ENCODE results near the gene NLK.
"Not testable (repeated sequence)": the region's sequence is repeated elsewhere in the genome, so short reads cannot be mapped to it uniquely, and the experiment has no call there.

NLK gene

DNA sequence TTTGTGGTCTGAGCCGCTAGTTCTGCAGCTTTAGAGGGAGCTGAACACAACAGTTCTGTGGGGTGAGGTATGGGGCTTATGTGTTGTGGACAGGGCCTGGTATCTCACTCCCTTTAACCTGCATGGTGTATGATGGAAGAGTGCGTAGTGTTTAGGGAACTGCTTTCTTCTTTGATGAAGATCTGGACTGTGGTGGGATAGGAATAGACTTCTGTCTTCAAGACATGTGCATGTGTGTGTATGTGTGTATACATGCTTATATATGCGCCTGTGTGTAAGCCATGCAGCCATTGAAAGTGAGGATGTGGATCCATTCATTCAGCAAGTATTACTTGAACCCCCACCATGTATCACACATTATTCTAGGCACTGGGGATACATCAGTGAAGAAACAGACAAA, 161.8 kb downstream of the NLK start:
- no peak for DNase-seq

DNA sequence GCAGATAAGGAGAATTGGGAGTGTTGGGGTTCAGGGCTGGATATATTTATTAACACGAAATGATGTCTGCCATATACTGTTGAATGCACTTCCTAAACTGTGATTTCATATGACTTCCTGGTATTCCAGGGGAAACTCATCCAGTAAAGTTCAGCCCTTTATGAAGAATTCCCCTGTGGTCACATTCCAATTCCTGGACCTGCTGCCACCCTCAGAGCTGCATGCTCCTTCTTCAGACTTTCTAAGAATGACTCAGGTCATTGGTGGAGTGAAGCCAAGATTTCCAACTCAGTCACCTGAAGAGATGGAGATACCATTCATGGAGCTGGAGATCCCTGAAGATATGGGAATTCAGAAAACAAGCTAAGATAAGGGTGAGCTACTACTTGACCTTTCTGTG, 162.3 kb downstream of the NLK start:
- no peak for DNase-seq

DNA sequence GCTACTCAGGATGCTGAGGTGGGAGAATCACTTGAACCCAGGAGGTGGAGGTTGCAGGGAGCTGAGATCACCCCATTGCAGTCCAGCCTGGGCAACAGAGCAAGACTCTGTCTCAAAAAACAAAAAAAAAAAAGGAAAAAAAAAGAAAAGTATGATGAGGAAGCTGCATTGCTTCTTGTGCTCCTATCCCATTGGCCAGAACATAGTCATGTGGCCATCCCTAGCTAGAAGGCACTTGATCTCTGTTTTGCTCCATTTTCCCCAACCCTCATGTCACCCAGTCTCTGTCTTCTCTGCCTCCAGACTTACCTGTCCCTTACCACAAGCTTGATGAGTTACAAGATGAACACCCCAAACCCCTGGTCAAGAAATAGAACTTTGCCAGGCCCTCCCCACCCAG, 163.8 kb downstream of the NLK start:
- no peak for DNase-seq

DNA sequence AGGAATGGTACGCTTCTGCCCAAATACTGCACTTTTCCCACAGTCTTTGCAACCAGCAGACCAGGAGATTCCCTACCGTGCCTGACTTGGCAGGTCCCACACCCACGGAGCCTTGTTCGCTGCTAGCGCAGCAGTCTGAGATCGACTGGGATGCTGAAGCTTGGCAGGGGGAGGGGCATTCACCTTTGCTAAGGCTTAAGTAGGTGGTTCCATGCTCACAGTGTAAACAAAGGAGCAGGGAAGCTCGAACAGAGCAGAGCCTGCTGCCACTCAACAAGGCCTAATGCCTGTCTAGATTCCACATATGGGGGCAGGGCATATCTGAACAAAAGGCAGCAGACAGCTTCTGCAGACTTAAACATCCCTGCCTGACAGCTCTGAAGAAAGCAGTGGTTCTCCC, 169.3 kb downstream of the NLK start:
- no peak for DNase-seq

DNA sequence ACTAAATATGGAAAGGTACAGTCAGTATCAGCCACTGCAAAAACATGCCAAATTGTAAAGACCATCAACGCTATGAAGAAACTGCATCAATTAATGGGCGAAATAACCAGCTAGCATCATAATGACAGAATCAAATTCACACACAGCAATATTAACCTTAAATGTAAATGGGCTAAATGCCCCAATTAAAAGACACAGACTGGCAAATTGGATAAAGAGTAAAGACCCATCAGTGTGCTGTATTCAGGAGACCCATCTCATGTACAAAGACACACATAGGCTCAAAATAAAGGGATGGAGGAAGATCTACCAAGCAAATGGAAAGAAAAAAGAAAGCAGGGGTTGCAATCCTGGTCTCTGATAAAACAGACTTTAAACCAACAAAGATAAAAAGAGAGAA, 171.1 kb downstream of the NLK start:
- DNase-seq: not testable (repeated sequence)

DNA sequence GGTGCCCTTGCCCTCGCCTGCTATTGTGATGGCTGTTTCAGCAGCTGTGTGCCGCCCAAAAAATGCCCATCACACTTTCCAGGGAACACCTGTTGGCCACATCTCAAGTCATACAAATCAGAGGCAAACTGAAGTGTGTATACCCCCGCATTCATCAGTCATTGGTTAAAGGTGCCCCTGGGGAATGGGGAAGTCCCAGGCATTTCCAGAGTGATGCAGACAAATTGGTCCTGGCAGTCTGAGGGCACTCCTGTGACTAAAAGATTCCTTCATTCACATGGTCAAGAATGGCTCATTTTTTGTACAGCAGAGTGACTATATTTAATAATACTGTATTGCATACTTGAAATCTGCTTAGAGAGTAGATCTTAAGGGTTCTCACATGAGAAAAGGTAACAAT, 173.6 kb downstream of the NLK start:
- no peak for DNase-seq

DNA sequence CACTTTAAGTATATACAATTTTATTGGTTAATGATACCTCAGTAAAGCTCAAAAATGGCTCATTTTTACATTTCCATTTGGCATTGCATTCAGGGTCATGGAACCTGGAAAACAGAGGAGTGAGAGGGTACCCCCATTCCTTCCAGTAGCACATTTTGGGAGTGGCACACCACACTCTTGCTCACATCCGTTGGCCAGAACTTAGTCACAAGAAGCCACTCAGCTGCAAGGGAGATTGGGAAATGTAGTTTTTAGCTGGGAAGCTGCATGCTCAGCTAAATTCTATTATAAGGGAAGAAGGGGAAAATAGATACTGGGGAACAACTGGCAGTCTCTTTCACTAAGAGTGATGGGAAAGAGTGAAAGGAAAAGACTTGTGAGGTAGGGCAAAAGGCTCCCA, 174.1 kb downstream of the NLK start:
- no peak for DNase-seq

DNA sequence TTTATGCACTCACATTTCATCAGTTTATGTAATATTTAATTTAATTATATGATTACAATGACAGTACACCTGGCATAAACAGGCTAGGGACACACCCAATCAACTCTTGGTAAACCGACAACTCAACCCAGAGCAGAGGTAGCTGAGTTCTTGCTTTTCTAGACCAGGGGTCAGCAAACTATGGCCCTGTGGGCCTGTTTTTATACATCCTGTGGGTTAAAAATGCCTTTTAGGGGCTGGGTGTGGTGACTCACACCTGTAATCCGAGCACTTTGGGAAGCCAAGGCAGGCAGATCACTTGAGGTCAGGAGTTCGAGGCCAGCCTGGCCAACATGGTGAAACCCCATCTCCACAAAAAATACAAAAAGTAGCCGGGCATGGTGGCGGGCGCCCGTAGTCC, 177.3 kb downstream of the NLK start:
- no peak for DNase-seq

DNA sequence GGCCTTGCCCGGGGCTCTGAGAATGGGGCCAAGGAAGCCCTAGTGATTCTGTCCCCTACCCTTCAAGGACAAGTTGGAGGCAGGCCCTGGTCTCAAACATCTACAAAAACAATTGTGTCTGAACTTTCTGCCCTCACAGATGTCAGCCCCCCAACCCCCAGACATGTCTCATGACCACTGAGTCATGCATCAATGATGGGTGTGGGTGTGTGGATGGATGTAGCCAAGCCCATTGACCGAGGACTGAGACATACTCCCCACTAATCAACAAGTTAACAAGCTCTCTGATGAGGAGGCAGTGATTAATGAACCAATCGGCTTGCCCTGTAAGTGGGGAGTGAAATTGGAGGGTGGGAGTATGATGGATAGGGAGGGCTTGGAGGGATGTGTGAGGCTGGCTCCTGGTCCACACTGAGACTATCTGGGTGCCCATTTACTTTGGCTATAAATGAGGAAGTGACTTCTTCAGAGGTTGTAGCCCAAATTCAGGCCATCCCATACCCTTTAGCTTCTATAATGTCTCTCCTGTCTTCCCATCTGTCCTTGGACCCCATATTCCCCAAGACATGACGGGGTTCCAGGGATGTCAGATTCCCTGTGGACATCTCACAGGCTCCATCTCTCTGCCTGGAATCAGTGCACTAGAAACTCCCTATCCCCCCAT, 179.4 kb downstream of the NLK start:
- DNase-seq: no peak

DNA sequence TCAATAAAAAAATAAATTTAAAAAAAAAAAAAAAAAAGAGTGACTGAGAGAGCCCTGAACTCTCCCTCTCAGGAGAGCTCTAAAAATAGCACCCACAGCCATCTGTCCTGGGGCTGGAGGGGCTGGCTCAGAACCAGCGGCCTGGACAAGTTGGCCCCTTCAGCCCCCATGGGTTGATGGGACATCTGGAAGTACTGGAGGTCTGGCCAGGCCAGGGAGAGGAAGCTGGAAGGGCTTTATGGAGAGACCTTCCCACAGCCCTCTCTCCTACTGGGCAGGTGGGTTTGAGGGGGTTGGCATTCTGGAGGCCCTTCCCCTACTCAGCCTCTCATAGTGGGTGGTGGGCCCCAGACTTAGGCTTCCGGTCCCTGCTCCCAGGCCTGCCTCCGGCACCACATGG, 182.8 kb downstream of the NLK start:
- DNase-seq: no peak

DNA sequence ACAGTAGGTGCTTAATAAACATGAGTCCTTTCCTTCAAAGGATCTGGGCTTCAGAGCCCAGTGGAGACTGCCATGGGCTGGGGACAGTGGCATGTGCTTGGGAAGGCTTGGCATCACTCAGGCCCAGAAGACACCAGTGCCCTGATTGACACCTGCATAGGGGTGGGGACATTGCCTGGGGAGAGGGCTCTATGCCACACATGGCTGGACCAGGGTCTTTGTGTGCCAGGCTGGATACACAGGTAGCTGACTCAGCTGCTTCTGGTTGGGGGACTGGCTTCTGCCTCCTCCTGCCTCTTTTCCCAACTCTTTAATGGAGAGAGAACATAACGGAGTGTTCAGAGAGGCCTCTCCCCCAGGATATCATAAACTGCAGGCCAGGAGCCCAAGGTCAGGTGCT, 183.4 kb downstream of the NLK start:
- no peak for DNase-seq

DNA sequence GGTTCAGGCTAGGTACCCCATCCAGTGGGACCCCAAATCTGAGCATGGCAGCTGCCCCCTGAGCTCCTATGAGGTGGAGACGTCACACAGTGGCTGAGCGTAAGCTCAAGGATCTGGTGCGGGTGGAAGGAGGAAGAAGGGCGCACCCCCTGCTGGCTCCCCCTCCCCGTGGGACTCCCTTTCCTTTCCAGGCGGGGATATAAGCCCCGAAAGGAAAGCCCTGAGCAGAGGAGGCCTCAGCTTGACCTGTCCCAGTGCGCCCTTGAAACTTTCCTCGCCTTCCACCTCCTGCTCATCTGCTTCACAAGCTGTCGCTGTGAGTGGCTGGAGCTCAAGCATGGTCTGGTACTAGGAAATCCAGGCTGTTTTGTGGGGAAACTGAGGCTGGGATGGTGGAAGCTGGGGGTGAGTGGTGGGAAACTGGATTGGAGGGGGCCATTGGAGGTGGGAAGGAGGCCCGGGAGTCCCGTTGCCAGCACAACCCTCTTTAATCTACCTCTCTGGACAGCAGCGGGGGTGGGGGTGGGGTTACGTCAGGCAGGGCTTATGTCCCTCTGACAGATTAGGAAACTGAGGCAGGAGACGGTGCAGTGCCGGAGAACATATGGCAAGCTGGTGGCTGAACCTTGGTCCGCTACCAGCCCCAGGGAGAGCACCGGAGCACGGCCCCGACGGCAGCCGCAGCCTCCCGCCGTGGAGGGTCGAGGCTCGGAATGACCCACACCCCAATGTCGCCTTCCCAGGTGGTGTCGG, 184.3 kb downstream of the NLK start:
- DNase-seq: no peak

DNA sequence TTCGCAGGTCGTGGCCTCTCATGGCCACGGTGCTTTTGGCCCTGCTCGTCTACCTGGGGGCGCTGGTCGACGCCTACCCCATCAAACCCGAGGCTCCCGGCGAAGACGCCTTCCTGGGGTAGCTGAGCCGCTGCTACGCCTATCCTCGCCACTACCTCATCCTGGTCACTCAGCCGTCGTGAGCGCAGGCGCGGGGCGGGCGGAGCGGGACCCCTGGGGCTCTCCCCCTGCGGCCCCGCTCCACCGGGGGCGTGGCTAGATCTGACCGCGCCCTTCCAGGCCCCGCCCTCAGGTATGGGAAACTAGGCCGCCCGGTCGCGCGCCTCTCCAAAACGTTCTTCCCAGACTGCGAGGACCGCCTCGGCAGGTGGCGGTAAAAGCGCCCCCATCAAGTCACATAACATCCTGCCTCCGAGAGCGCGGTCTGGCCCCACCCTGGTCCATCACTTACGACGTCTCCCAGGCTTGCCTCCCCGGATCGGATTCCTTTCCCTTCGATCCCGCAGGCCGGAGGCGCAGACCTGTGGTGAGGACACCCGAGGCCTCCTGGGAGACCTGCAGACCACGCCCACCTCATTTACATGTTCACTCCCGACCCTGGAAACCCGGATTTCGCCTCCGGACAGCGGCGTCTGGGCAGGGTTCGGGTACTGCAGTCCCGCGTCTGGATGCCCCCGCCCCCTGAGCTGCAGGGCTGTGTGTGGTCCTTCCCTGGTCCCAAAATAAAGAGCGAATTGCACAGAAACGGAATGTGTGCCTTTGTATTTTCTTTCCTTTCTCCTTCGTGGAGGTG, 185.0 kb downstream of the NLK start:
- peak; percentile 61 for DNase-seq

DNA sequence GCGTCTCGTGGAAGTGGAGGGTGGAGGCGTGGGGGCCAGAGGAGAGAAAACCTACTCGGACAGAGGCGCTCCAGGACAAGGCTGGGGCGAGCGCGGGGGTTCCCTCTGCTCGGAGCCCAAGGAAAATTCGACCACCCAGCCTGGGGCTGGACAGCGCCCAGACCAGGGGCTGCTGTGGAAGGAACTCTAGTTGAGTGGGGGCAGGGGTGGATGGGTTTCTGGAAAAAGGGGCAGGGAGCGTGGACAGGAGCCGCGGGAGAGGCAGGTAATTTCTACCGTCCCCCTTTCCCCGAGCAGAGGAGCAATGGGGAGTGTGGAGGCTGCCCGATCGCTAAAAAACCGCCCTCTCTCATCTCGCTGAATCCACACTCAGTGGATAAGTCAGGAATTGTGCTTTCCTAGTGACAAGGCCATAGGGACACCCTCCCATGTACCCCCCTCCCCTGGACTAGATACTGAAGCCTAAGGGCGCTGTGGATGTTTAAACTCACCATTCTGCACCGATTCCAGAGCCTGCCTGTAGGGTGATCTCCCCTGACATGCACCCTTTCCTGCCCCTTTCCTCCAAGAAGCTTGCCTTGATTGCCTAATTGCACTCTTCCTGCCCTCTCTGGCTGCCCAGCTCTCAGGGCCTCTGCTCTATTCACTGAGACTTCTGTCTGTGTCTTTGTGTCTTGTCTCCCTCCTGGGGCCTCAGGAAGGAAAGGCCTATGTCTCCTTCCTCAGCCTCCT, 185.8 kb downstream of the NLK start:
- no peak for DNase-seq

DNA sequence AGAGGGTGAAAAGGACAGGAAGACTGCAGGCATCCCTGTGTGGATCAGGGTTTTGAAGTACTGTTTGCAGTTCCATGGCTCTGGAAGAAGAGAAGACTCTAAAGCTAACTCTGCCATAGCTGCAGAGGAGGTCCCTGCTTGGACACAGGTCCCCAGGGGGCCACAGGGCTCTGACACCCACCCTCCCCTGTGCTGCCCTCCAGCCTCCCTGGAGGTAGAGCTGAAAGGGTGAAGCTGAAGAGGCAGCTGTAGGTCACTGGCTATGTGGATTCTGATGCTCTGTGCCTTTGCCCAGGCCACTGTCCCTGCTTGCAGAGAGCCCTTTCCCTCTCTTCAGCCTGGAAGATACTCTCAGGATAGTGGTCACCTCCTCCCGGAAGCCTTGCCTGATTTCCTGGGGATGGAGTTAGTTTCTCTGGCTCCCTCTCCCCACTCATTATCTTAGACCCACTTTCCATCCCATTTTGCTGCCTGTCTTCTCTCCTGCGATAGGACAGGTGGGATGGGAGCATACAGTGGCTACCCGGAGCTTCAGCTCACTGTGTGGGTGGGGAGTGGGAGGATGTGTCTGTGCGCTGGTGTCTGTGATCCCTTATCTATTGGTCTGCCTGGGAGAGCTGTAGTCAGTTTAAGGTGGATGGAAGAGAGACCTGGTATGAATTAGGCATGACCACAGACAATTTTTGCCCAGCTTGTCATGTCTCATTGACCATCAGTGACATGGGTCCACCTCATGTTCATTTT, 186.7 kb downstream of the NLK start:
- no peak for DNase-seq

DNA sequence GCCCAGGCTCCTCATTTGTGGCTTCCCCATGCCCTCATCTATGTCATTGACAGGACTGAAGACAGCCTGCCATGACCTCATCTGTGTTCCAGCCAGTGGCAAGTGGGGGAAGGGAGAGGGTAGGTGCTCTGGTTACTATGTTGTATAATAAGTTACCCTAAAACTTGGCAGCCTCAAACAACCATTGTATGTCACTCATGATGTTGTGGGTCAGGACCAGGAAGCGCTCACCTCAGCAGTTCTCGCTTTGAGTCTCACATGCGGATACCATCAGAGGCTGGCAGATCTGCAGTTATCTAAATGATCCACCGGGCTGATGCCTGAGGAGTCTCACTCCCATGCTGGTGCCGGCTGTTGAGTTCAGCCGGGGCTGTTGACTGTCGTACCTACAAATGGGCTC, 187.5 kb downstream of the NLK start:
- no peak for DNase-seq

DNA sequence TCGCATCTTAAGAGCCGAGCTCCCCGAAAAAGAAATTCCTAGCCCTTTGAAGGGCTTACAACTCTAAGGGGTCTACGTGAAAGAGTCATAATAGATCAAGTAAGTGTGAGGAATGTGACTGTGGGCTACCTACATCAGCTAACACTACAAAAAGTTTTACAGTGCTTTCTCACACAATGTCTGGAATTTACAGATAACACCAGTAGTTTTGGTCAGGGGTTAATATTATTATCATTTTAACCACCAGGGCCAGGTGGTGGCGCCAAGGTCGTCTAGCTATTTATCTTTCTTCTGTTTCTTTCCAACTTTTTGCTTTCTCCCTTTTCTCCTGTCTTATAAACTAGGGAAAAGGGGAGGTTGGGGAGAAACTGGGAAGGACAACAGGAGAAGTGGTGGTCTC, 188.1 kb downstream of the NLK start:
- not testable (repeated sequence) for DNase-seq

DNA sequence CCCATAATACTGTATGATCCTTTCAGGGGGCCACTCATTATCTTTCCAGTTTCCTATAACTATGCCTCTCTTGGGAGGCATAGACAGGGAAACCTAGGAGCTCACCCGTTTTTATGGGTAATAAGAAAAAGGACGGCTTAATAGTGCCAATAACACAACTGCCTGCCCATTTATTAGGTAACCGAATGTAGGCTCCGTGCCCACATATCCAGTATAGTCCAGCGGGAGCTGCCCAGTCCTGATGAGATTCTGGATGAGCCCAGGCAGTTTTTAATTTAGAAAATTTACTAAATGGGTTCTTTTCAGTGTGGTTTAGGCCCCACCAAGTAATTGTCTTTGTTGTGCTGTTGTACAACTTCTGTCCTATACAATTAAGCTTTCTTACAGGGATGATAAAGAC, 189.1 kb downstream of the NLK start:
- DNase-seq: not testable (repeated sequence)

DNA sequence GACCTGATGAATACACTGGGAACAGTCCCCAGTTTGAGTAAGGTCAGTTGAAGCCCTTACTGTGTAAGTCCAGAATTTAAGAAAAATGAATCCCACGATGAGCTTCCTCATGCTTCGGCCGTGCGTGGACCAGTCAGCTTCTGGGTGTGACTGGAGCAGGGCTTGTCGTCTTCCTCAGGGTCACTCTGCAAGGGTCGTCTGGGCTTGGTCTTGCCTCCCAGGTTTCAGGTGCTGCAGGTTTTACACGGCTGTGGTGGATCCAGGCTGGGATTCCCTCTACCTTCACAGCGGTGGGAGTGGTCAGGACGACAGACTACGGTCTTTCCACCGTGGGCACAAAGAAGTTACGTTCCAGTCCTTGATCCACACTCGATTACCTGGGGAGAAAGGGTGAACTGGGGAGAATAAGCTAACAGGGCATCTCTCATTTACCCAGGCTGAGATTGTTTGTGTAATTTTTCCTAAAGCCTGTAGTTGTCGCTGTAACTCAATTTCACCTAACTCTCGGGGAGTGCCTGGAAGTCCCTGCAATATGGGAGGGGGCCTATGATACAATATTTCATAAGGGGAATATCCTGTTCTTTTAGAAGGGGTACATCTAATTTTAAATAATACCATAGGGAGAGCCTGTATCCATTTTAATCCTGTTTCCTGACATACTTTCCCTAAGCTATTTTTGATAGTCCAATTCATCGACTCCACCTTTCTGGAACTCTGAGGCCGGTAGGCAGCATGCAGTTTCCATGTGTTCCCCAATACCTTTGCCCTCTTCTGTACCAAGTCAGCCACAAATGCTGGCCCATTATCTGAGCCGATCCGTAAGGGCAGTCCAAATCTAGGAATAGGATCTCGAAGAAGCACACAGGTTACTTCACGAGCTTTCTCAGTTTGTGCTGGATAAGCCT, 190.7 kb downstream of the NLK start:
- not testable (repeated sequence) for DNase-seq

DNA sequence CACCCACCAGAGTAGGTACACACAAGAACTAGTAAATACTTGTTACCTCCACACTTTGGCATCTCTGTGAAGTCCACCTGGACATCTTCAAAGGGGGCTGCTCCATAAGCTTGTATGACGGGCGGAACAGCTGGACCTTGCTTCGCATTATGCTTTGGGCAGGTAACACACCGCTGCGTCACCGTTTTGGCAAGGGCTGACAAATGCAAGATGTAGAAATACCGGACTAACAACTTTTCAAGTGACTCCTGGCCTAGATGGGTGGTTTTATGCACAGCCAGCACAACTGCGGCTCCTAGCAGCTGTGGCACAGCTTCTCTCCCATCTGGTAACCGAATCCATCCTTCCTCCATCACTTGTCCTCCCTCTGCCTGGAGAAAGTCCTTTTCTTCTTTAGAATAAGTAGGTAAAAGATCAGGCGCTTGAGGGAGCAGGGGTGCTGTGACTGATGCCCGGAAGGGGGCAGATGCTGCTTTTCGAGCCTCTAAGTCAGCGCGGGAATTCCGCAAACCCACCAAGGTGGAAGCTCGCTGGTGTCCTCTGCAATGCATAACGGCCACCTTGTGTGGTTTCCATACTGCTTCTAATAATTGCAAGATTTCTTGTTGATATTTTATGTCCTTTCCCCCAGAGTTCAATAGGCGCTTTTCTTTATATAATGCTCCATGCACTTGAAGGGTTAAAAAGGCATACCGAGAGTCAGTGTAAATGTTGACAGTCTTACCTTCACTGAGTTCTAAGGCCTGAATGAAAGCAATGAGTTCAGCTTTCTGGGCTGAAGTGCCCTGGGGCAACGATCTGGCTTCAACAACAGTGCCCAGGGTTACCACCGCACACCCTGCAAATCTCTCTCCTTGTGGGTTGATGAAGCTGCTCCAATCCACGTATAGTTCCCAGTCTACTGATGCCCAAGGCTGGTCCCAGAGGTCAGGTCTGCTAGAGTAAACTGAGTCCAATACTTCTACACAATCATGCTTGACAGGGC, 191.7 kb downstream of the NLK start:
- DNase-seq: peak; percentile 54

Data from NCI-H2029 treated with DMSO at 0.1 percent for 48 hours (cell line).